22Rv1 (cell line): ENCODE results near the gene PCSK6.

Experiments used
- H3K27ac ChIP-seq: fragments of 450-650 bp; 2 replicates; pipeline ENCODE4 v1.5.1; 2017
- CTCF ChIP-seq: fragments of 450-650 bp; IDR thresholded peaks from 2 replicates; pipeline ENCODE4 v1.5.1; 2017; ENCODE audit warnings: mild to moderate bottlenecking
- ZFX ChIP-seq: fragments of 450-650 bp; IDR thresholded peaks from 2 replicates; pipeline ENCODE4 v1.6.1; 2017; ENCODE audit warnings: antibody characterized with exemption, borderline replicate concordance

PCSK6 gene

GRCh38 chr15:101326462-101327146 is 162.9 kb downstream of the PCSK6 start:
- TF ChIP-seq CTCF (no peak), ZFX (no peak)
- H3K27ac ChIP-seq: no peak overlapping the region

- H3K27ac ChIP-seq: no peak overlapping the region
- TF ChIP-seq ZFX (no peak), CTCF (no peak)
Measured at GRCh38 chr15:101326026-101326315, 163.5 kb downstream of the PCSK6 start.

- TF ChIP-seq ZFX (no peak), CTCF (no peak)
- no peak overlapping the region for H3K27ac ChIP-seq
Measured at GRCh38 chr15:101325263-101326025, 164.1 kb downstream of the PCSK6 start.

- TF ChIP-seq ZFX (no peak), CTCF (no peak)
- no peak overlapping the region for H3K27ac ChIP-seq
Measured at GRCh38 chr15:101324524-101325177, 164.9 kb downstream of the PCSK6 start.

- H3K27ac ChIP-seq: no peak overlapping the region
- no peak for TF ChIP-seq CTCF
- TF ChIP-seq ZFX: no peak
Measured at GRCh38 chr15:101323793-101324523, 165.5 kb downstream of the PCSK6 start.

GRCh38 chr15:101322854-101323477 is 166.5 kb downstream of the PCSK6 start:
- no peak overlapping the region for H3K27ac ChIP-seq
- TF ChIP-seq CTCF: no peak
- TF ChIP-seq ZFX: no peak
